Transverse colon (tissue), 4 donors: ENCODE data around the gene ATPAF2. TPM values are rescaled to one million over a fixed set of nuclear protein-coding genes. Genes with fewer than 3 reads are reported as not detected.

Source experiments
- DNase-seq: peaks from one replicate; pipeline ENCODE4 v3.0.0-alpha.2; 2019
- H3K27ac ChIP-seq, 4 donors: fragments of 200-600 bp; sonication (generic); 2 replicates each; pipeline ENCODE4 v1.5.1; 2016 to 2018; ENCODE audit warnings: inconsistent platforms in 4 of 4
- H3K27me3 ChIP-seq: fragments of 200-600 bp; sonication (generic); 2 replicates; pipeline ENCODE4 v1.5.1; 2017; ENCODE audit warnings: inconsistent platforms
- H3K36me3 ChIP-seq, 4 donors: fragments of 200-600 bp; sonication (generic); 2 replicates each; pipeline ENCODE4 v1.5.1; 2017 to 2019; ENCODE audit warnings: inconsistent platforms in 4 of 4
- H3K4me1 ChIP-seq, 4 donors: fragments of 200-600 bp; sonication (generic); 2 replicates each; pipeline ENCODE4 v1.5.1; 2017 to 2020; ENCODE audit warnings: inconsistent platforms in 4 of 4
- H3K4me3 ChIP-seq, 4 donors: fragments of 200-600 bp; sonication (generic); 1 replicate in 1 of 4; 2 replicates in 3 of 4; pipeline versions ENCODE4 v1.5.1 to v1.6.1; 2017 to 2019; ENCODE audit warnings: inconsistent platforms in 4 of 4
- H3K9me3 ChIP-seq, 2 donors: fragments of 200-600 bp; sonication (generic); 2 replicates each; pipeline ENCODE4 v1.5.1; 2017 to 2019; ENCODE audit warnings: inconsistent platforms in 2 of 2
- EP300 ChIP-seq: sonication (generic); formaldehyde crosslinking; IDR thresholded peaks from one replicate; pipeline ENCODE4 v1.6.1; 2017; ENCODE audit warnings: antibody characterized with exemption, low read depth
- POLR2A ChIP-seq: fragments of 450-650 bp; IDR thresholded peaks from one replicate; pipeline ENCODE4 v1.6.1; 2016; ENCODE audit warnings: antibody characterized with exemption, mild to moderate bottlenecking, moderate library complexity
- POLR2AphosphoS5 ChIP-seq, 3 donors: sonication (generic); formaldehyde crosslinking; IDR thresholded peaks; one replicate each; pipeline ENCODE4 v1.6.1; 2016; ENCODE audit warnings: antibody characterized with exemption in 3 of 3
- WGBS, 2 donors: methylation state at CpG; one replicate each; pipeline ENCODE4 v1.1.5; 2018; ENCODE audit warnings: low coverage in 1 of 2; 5-methylcytosine and 5-hydroxymethylcytosine counted together
- in situ Hi-C, 4 donors: fragments of 200-750 bp; cut with MboI; loops; one replicate each; pipeline versions ENCODE4 v1.15.0 to v1.15.1; 2017; ENCODE audit warnings: low sequenced_read_pairs in 3 of 4, low pct_ligation_motif_present in 1 of 4, low pct_unique_long_range_greater_than_20kb in 1 of 4
- intact Hi-C: fragments of 100-400 bp; cut with DNase I; formaldehyde crosslinking; loops from one replicate; pipeline ENCODE4 v1.15.1; 2023; ENCODE audit warnings: low total_unique reads
- total RNA-seq, 4 donors: library from RNA; depleted of rRNA; stranded (reverse); fragments of >200 nt; gene quantifications; one replicate each; pipeline ENCODE4 v1.1.0, GENCODE V29; 2016
- TF ChIP-seq, protein P1 (sequence below), 5 experiments: fragments of 200-600 bp in 3 of 5; fragments of 450-650 bp in 2 of 5; sonication (generic) in 3 of 5; IDR thresholded peaks; 1 replicate in 2 of 5; 2 replicates in 3 of 5; pipeline ENCODE4 v1.5.1; 2016 to 2017; ENCODE audit warnings: antibody characterized with exemption in 5 of 5, inconsistent platforms in 3 of 5, mild to moderate bottlenecking in 2 of 5, moderate library complexity in 1 of 5

Gene ATPAF2
- total RNA-seq, 4 donors from 2014 or later, result 17.3 to 65.1 (median 24.7) TPM

DNA sequence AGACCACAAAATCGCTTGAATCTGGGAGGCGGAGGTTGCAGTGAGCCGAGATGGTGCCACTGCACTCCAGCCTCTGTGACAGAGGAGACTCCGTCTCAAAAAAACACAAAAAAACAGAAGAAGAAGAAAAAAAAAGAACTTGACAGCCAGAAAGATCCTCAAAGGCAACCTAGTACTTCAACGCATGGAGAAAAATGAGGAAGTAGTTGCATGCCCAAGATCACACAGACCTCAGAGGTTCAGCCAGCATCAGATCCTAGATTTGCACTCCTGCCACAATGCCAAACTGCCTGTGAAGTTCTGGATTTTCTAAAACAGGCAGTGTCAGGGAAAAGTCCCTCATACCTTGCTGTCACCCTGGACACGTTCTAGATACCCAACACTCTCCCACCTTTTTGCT lies 1.5 kb downstream of the ATPAF2 start:
- TF ChIP-seq EP300 (no peak), POLR2A (no peak), POLR2AphosphoS5 (IDR thresholded peaks at IDR 0.05) (no peak)
- TF ChIP-seq, protein P1, sequence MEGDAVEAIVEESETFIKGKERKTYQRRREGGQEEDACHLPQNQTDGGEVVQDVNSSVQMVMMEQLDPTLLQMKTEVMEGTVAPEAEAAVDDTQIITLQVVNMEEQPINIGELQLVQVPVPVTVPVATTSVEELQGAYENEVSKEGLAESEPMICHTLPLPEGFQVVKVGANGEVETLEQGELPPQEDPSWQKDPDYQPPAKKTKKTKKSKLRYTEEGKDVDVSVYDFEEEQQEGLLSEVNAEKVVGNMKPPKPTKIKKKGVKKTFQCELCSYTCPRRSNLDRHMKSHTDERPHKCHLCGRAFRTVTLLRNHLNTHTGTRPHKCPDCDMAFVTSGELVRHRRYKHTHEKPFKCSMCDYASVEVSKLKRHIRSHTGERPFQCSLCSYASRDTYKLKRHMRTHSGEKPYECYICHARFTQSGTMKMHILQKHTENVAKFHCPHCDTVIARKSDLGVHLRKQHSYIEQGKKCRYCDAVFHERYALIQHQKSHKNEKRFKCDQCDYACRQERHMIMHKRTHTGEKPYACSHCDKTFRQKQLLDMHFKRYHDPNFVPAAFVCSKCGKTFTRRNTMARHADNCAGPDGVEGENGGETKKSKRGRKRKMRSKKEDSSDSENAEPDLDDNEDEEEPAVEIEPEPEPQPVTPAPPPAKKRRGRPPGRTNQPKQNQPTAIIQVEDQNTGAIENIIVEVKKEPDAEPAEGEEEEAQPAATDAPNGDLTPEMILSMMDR (IDR thresholded peaks at IDR 0.05), result no peak
- in situ Hi-C loops (loop anchor here (5.0 to 25.0 kb wide), 6 partner anchors 143 to 360 kb away; partner anchors contain the start of gene RAI1 (in 2 of the 4)), intact Hi-C loops (loop anchor here (5.0 kb wide), 1 partner anchor 170 kb away; no protein-coding TSS in a partner anchor)
- Histone ChIP-seq H3K4me1 (peaks cover 20 to 42% (median 28%) of the 10 kb centered on the region in 4 donors), H3K4me3 (no peak overlapping the region), H3K27ac (no peak overlapping the region), H3K9me3 (no peaks in the 10 kb centered on the region), H3K27me3 (no peaks in the 10 kb centered on the region), H3K36me3 (no peaks in the 10 kb centered on the region)
- no peak for DNase-seq
- WGBS, 2 donors, result 0 to 59% methylated on average over 1 to 6 of the region's 6 CpGs

DNA sequence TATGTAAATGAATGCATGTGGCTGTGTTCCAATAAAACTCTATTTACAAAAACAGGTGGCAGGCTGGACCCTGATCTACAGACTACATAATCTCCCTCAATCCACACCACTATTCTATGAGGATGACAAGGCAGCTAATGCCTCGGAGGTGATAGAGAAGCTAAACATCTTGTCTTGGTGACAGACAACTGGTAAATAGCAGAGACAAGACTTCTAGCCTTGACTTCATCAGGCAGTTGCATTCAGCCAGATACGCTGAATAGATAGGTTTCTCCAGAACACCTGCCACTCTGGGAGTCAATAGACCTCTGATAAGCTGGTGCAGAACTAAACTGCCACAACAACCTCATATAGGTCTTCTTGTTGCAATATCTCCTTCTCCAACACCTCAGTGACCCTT lies 3.3 kb downstream of the ATPAF2 start:
- Histone ChIP-seq H3K4me1 (peaks cover 15 to 33% (median 24%) of the 10 kb centered on the region in 4 donors), H3K27ac (no peak overlapping the region), H3K9me3 (no peaks in the 10 kb centered on the region), H3K4me3 (no peak overlapping the region), H3K36me3 (no peaks in the 10 kb centered on the region), H3K27me3 (no peaks in the 10 kb centered on the region)
- in situ Hi-C loops, result loop anchor here (5.0 to 25.0 kb wide), 6 partner anchors 141 to 358 kb away; partner anchors contain the start of gene RAI1 (in 2 of the 4)
- DNase-seq, result no peak
- intact Hi-C loops, result loop anchor here (5.0 kb wide), 1 partner anchor 168 kb away; no protein-coding TSS in a partner anchor
- TF ChIP-seq POLR2AphosphoS5 (IDR thresholded peaks at IDR 0.05) (no peak), POLR2A (no peak), EP300 (no peak)
- TF ChIP-seq, protein P1 (IDR thresholded peaks at IDR 0.05), result no peak
- WGBS, 2 donors, result 76% methylated on average over 2 of the region's 2 CpGs; no CpG with 5 or more reads in 1 of the 2 donors

DNA sequence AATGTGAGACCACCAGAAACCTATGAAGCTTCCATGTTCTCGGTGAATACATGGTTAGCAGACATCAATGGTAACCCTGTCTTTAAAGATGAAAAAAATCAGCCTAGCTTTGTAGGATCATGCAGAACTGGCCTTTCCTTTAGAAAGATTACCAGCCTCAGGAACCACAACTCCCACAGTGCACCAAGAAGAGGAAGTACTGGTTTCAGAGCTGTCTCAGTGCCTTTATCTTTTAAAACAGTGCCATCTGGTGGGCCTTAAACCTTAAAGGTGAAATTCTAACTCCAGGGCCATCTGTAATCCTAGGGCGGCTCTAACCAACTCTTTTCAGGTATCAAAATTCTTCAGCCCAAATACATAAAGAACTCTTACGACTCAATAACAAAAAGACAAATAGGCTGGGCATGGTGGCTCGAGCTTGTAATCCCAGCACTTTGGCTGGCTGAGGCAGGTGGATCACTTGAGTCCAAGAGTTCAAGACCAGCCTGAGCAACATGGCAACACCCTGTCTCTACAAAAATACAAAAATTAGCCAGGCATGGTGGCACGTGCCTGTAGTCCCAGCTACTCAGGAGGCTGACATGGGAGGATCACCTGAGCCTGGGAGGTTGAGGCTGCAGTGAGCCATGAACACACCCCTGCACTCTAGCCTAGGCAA lies 5.4 kb downstream of the ATPAF2 start:
- H3K27ac ChIP-seq, result no peak overlapping the region
- H3K9me3 ChIP-seq, result no peaks in the 10 kb centered on the region
- in situ Hi-C loops (loop anchor here (10.0 to 25.0 kb wide), 5 partner anchors 139 to 349 kb away; partner anchors contain the start of gene RAI1 (in 2 of the 4)), intact Hi-C loops (no loop called here)
- TF ChIP-seq, protein P1 (IDR thresholded peaks at IDR 0.05), result peak; percentile 52 to 64 (median 59)
- no peak for TF ChIP-seq EP300
- TF ChIP-seq POLR2AphosphoS5 (IDR thresholded peaks at IDR 0.05), result no peak
- TF ChIP-seq POLR2A, result no peak
- H3K36me3 ChIP-seq, result no peaks in the 10 kb centered on the region
- 10 to 21% methylated on average over 2 to 5 of the region's 5 CpGs for WGBS, 2 donors
- peaks cover 9 to 25% (median 15%) of the 10 kb centered on the region in 4 donors for H3K4me1 ChIP-seq
- no peak overlapping the region for H3K4me3 ChIP-seq
- DNase-seq, result peak; percentile 50
- no peaks in the 10 kb centered on the region for H3K27me3 ChIP-seq

DNA sequence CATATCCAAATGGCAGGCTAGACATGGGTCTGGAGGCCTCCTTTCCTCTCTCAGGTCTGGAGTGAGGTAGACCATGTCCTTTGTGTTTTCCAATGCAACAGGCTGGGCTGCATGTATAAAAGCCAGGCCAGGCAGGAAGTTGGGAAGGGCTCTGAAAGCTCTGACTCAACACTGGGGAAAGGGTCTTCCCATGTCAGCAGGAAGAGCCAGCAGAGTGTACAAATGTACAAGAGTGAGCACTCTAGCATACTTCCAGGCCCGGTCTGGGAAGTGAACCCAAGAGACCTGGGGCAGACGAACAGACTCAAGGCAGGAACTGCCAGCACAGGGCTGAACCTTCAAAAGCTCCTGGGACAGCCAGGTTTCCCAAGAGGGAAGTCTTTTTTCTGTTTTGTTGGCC lies 7.0 kb downstream of the ATPAF2 start:
- Histone ChIP-seq H3K4me1 (peaks cover 0 to 9% (median under 1%) of the 10 kb centered on the region in 4 donors), H3K4me3 (no peak overlapping the region), H3K27ac (no peak overlapping the region), H3K27me3 (no peaks in the 10 kb centered on the region), H3K9me3 (no peaks in the 10 kb centered on the region), H3K36me3 (no peaks in the 10 kb centered on the region)
- intact Hi-C loops, result no loop called here
- TF ChIP-seq POLR2AphosphoS5 (IDR thresholded peaks at IDR 0.05) (no peak), POLR2A (no peak), EP300 (no peak)
- TF ChIP-seq, protein P1 (IDR thresholded peaks at IDR 0.05), result no peak
- in situ Hi-C loops, result loop anchor here (10.0 to 25.0 kb wide), 5 partner anchors 137 to 347 kb away; partner anchors contain the start of gene RAI1 (in 2 of the 4)
- no peak for DNase-seq
- WGBS, 2 donors, result 84% methylated on average over 2 of the region's 2 CpGs; no CpG with 5 or more reads in 1 of the 2 donors
